GM12878 (cell line): ENCODE results near the gene DERL2. TPM values are rescaled to one million over a fixed set of nuclear protein-coding genes. Genes with fewer than 3 reads are reported as not detected.
A peak's percentile ranks its signal among the peaks of the same experiment; 100 is the strongest.

Experiments used
- CTCF ChIP-seq, 3 experiments: IDR thresholded peaks in 2 of 3; conservative IDR thresholded peaks in 1 of 3; 2 replicates each; pipeline ENCODE4 v1.5.1; 2011; ENCODE audit warnings: low read depth in 3 of 3, low read length in 3 of 3, mild to moderate bottlenecking in 3 of 3, control low read depth in 2 of 3, moderate library complexity in 2 of 3, inconsistent platforms in 1 of 3, mixed read lengths in 1 of 3; ENCODE audit not compliant: control insufficient read depth in 2 of 3, insufficient read depth in 1 of 3; ENCODE audit errors: extremely low read depth in 1 of 3
- EED ChIP-seq: sonication (generic); IDR thresholded peaks from 2 replicates; pipeline ENCODE4 v1.6.1; 2016; ENCODE audit warnings: antibody characterized with exemption, low read depth
- ELK1 ChIP-seq: IDR thresholded peaks from 2 replicates; pipeline ENCODE4 v1.6.1; 2012; ENCODE audit warnings: low read depth, low read length, improper control_type of control experiment
- FOXK2 ChIP-seq: fragments of 450-650 bp; IDR thresholded peaks from 2 replicates; pipeline ENCODE4 v1.6.1; 2017; ENCODE audit warnings: mild to moderate bottlenecking, moderate library complexity
- HCFC1 ChIP-seq: fragments of 150-350 bp; IDR thresholded peaks from 2 replicates; pipeline ENCODE4 v1.6.1; 2014; ENCODE audit warnings: low read length
- IRF4 ChIP-seq: IDR thresholded peaks from 2 replicates; pipeline ENCODE4 v1.6.1; 2011; ENCODE audit warnings: low read depth, low read length
- MTA2 ChIP-seq: fragments of 450-650 bp; IDR thresholded peaks from 2 replicates; pipeline ENCODE4 v1.6.1; 2016; ENCODE audit warnings: low read depth, mild to moderate bottlenecking, moderate library complexity
- NFYA ChIP-seq: IDR thresholded peaks from 2 replicates; pipeline ENCODE4 v1.6.1; 2011; ENCODE audit warnings: low read depth, mild to moderate bottlenecking, low read length, improper control_type of control experiment, borderline replicate concordance
- NKRF ChIP-seq: fragments of 450-650 bp; conservative IDR thresholded peaks from 2 replicates; pipeline ENCODE4 v1.6.1; 2017; ENCODE audit warnings: mild to moderate bottlenecking, moderate library complexity
- PBX3 ChIP-seq: IDR thresholded peaks from 2 replicates; pipeline ENCODE4 v1.6.1; 2011; ENCODE audit warnings: mild to moderate bottlenecking, low read depth, low read length, moderate library complexity; ENCODE audit not compliant: insufficient replicate concordance
- POU2F2 ChIP-seq: IDR thresholded peaks from 3 replicates; pipeline ENCODE4 v1.6.1; 2011; ENCODE audit warnings: low read depth, mild to moderate bottlenecking, low read length, borderline replicate concordance
- SMAD5 ChIP-seq: IDR thresholded peaks from 2 replicates; pipeline ENCODE4 v1.6.1; 2016; ENCODE audit warnings: antibody characterized with exemption, low read depth
- SMARCA5 ChIP-seq: fragments of 450-650 bp; IDR thresholded peaks from 2 replicates; pipeline ENCODE4 v1.6.1; 2017; ENCODE audit warnings: mild to moderate bottlenecking
- SMC3 ChIP-seq: IDR thresholded peaks from 2 replicates; pipeline ENCODE4 v1.6.1; 2011; ENCODE audit warnings: low read length, improper control_type of control experiment, borderline replicate concordance
- STAT1 ChIP-seq: fragments of 450-650 bp; conservative IDR thresholded peaks from 2 replicates; pipeline ENCODE4 v1.6.1; 2014; ENCODE audit warnings: antibody characterized with exemption, mild to moderate bottlenecking
- STAT3 ChIP-seq: IDR thresholded peaks from 2 replicates; pipeline ENCODE4 v1.6.1; 2011; ENCODE audit warnings: low read depth, low read length, improper control_type of control experiment
- TAF1 ChIP-seq: IDR thresholded peaks from 2 replicates; pipeline ENCODE4 v1.6.1; 2011; ENCODE audit warnings: mild to moderate bottlenecking, low read depth, low read length, borderline replicate concordance
- TCF12 ChIP-seq: IDR thresholded peaks from 2 replicates; pipeline ENCODE4 v1.6.1; 2011; ENCODE audit warnings: low read depth, mild to moderate bottlenecking, low read length
- TCF3 ChIP-seq: IDR thresholded peaks from 2 replicates; pipeline ENCODE4 v1.6.1; 2012; ENCODE audit warnings: low read depth, mild to moderate bottlenecking, low read length, borderline replicate concordance; ENCODE audit not compliant: insufficient read depth
- YY1 ChIP-seq: IDR thresholded peaks from 2 replicates; pipeline ENCODE4 v1.6.1; 2011; ENCODE audit warnings: low read depth, mild to moderate bottlenecking, low read length
- ZBTB33 ChIP-seq: fragments of 450-650 bp; IDR thresholded peaks from 2 replicates; pipeline ENCODE4 v1.6.1; 2017; ENCODE audit warnings: mild to moderate bottlenecking
- ZNF384 ChIP-seq: IDR thresholded peaks from 2 replicates; pipeline ENCODE4 v1.6.1; 2012; ENCODE audit warnings: low read depth, mild to moderate bottlenecking, low read length, improper control_type of control experiment, borderline replicate concordance
- polyA plus RNA-seq, 11 experiments: library from polyadenylated mRNA; depleted of rRNA in 4 of 11; unstranded in 6 of 11; stranded (reverse) in 5 of 11; fragments of >200 nt; fragmentation: Nextera tagmentation in 4 of 11; fragmentation: Illumina TruSeq in 1 of 11; extraction: Ambion mirVana in 4 of 11; extraction: Trizol in 1 of 11; gene quantifications; 1 replicate in 1 of 11; 2 replicates in 10 of 11; pipeline versions ENCODE4 v1.2.1 to v1.2.3, GENCODE V29; 2011 to 2016; ENCODE audit warnings: inconsistent platforms in 2 of 11, missing spikeins in 2 of 11, low read depth in 1 of 11
- total RNA-seq, 4 experiments: library from RNA; depleted of rRNA in 3 of 4; stranded (reverse); fragments of >200 nt in 3 of 4; fragmentation: Illumina TruSeq in 1 of 4; extraction: Trizol in 1 of 4; gene quantifications; 2 replicates each; pipeline versions ENCODE4 v1.2.1 to v1.2.3, GENCODE V29; 2013 to 2021

DERL2 gene
- total and polyA plus RNA-seq, 10 of the 15 experiments (the other 5 are each of a cell fraction or from before 2014, with no cell fraction given), result 40.5 to 236 (median 69.3) TPM

- TF ChIP-seq PBX3 (no peak), NKRF (peak; percentile 70; the same call in 1 of the 2 replicates), STAT1 (no peak), STAT3 (no peak), TCF3 (no peak), CTCF (IDR thresholded peaks at IDR 0.05 in 2 of 3, conservative IDR thresholded peaks at IDR 0.05 in 1 of 3; ENCODE audit: control insufficient read depth in 2 of 3, extremely low read depth in 1 of 3, insufficient read depth in 1 of 3, low read depth in 3 of 3, low read length in 3 of 3) (no peak), NFYA (no peak), SMC3 (no peak), POU2F2 (no peak), ZNF384 (no peak), ELK1 (no peak), ZBTB33 (no peak), SMAD5 (no peak), EED (no peak), IRF4 (no peak), FOXK2 (no peak), TAF1 (peak; percentile 82), HCFC1 (0 out of 2 replicates have a peak, but pooled peaks have one; percentile 33), YY1 (peak; percentile 92), TCF12 (no peak), MTA2 (no peak), SMARCA5 (0 out of 2 replicates have a peak, but pooled peaks have one; percentile 17)
These were observed at the start of gene DERL2 (continued) for GRCh38 chr17:5485270-5486205.
